Natural killer cell treated with Interleukin-12 subunit alpha and Interleukin-12 subunit beta and Interleukin-15 and Interleukin-18, amount 100 ng/mL, for 72 hours (primary cell): ENCODE data around the gene BRINP1. TPM values are rescaled to one million over a fixed set of nuclear protein-coding genes. Genes with fewer than 3 reads are reported as not detected.

Experiments used
- ATAC-seq, 2 donors: fragments of 150-1000 bp; cut with Tn5 transposase in 1 of 2; sonication (Bioruptor Pico), chemical (Tn5 transposase) in 1 of 2; 2 replicates each; pipeline ENCODE4 v1.10.0; 2021
- DNase-seq: peaks from one replicate; pipeline ENCODE4 v3.0.0; 2022; ENCODE audit warnings: low spot score
- H3K27ac Mint-ChIP-seq, 2 donors: 1 replicate in 1 of 2; 2 replicates in 1 of 2; pipeline ENCODE4 v1.8.0; 2022; ENCODE audit warnings: mixed read lengths in 2 of 2, mild to moderate bottlenecking in 1 of 2, moderate library complexity in 1 of 2
- H3K27me3 Mint-ChIP-seq, 2 donors: 1 replicate in 1 of 2; 2 replicates in 1 of 2; pipeline ENCODE4 v1.8.0; 2022; ENCODE audit warnings: mixed read lengths in 2 of 2
- H3K36me3 Mint-ChIP-seq: one replicate; pipeline ENCODE4 v1.8.0; 2022; ENCODE audit warnings: mixed read lengths
- H3K4me1 Mint-ChIP-seq, 2 donors: 1 replicate in 1 of 2; 2 replicates in 1 of 2; pipeline ENCODE4 v1.8.0; 2022; ENCODE audit warnings: low read depth in 2 of 2, mixed read lengths in 2 of 2, mild to moderate bottlenecking in 1 of 2
- H3K4me3 Mint-ChIP-seq: one replicate; pipeline ENCODE4 v1.8.0; 2022; ENCODE audit warnings: mixed read lengths
- H3K9me3 Mint-ChIP-seq: 2 replicates; pipeline ENCODE4 v1.8.0; 2022; ENCODE audit warnings: mixed read lengths
- total RNA-seq, 2 donors: library from RNA; stranded (reverse); gene quantifications; one replicate each; pipeline ENCODE4 v1.2.3, GENCODE V29; 2022

Gene BRINP1
- total RNA-seq, 2 donors from 2014 or later: not detected

DNA sequence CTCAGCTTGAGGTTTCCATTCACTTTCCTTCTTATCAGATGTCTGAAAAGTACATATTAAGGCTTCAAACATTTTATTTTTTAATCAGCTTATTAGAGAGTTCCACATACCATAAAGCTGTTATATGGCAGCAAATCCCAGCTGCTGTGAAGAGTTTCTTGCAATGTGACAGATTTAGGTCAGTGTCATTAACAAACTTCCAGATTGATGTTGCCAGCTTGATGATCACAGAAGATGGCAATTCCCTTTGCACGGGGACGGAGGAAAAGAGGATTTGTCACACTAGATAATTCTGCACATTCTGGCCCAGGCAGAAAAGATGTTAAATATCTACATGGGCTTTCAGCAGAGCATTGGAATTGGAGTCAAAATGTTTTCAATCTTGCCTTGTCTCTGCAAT is 215.8 kb downstream of the BRINP1 start:
- no peak for DNase-seq
- Mint-ChIP-seq H3K4me1 (no peaks in the 10 kb centered on the region), H3K4me3 (no peak overlapping the region), H3K9me3 (peaks cover 14% of the 10 kb centered on the region), H3K27ac (no peak overlapping the region), H3K27me3 (no peaks in the 10 kb centered on the region), H3K36me3 (no peaks in the 10 kb centered on the region)
- ATAC-seq: no peak

- no peak overlapping the region for H3K4me3 Mint-ChIP-seq
- DNase-seq (no peak), ATAC-seq (no peak)
- H3K27ac Mint-ChIP-seq: no peak overlapping the region
- peaks cover 6% of the 10 kb centered on the region for H3K9me3 Mint-ChIP-seq
- H3K36me3 Mint-ChIP-seq: no peaks in the 10 kb centered on the region
- no peaks in the 10 kb centered on the region for H3K27me3 Mint-ChIP-seq
- no peaks in the 10 kb centered on the region for H3K4me1 Mint-ChIP-seq
These were observed 220.4 kb downstream of the BRINP1 start for GRCh38 chr9:119148855-119149254.

- Mint-ChIP-seq H3K27me3 (no peaks in the 10 kb centered on the region), H3K4me1 (no peaks in the 10 kb centered on the region), H3K9me3 (peaks cover 12% of the 10 kb centered on the region), H3K4me3 (no peak overlapping the region), H3K27ac (no peak overlapping the region), H3K36me3 (no peaks in the 10 kb centered on the region)
- DNase-seq (no peak), ATAC-seq (no peak)
These were observed 231.8 kb downstream of the BRINP1 start for GRCh38 chr9:119137479-119137878.

DNA sequence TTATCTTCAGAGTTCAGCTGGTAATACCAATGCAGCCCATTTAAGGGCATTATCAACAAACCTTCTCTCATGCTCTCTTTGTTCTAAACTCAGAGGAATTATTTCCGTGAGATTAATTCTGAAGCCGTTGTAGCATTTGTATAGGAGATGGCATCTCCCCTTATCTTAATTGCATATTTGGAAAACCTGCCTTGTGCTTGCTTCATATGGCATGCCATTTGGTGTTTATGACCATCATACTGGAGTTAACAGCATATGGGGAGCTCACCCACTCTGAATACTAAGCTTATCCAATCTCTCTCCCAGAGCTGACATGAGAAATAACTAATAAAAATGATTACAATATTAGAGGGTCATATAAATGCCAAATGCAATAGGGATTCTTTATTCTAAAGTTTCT is 243.2 kb downstream of the BRINP1 start:
- ATAC-seq: no peak
- Mint-ChIP-seq H3K36me3 (no peaks in the 10 kb centered on the region), H3K27ac (no peak overlapping the region), H3K27me3 (no peaks in the 10 kb centered on the region), H3K4me3 (no peak overlapping the region), H3K9me3 (peaks cover 16% of the 10 kb centered on the region), H3K4me1 (no peaks in the 10 kb centered on the region)
- no peak for DNase-seq

DNA sequence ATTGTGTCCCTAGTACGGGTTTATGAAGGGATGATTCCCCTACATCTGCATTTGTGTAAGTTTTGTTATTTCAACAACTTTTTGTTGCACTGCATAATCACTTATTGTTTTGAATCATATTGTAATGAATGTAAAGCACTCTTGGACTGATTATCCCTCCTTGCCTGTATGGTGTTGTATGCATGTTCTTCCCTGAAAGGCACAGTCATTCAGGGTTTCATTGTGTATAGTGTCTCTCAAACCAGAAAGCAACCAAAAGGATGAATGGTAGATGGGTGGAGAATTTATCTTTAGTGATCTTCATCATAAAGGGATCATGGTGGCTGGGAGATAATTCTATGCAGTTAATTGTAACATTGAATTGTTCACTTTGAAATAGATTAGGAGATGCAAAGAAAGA is 247.3 kb downstream of the BRINP1 start:
- no peaks in the 10 kb centered on the region for H3K36me3 Mint-ChIP-seq
- H3K27me3 Mint-ChIP-seq: no peaks in the 10 kb centered on the region
- H3K27ac Mint-ChIP-seq: no peak overlapping the region
- H3K4me3 Mint-ChIP-seq: no peak overlapping the region
- peaks cover 15% of the 10 kb centered on the region for H3K9me3 Mint-ChIP-seq
- no peaks in the 10 kb centered on the region for H3K4me1 Mint-ChIP-seq
- DNase-seq (no peak), ATAC-seq (no peak)

- Mint-ChIP-seq H3K27ac (no peak overlapping the region), H3K36me3 (no peaks in the 10 kb centered on the region), H3K9me3 (peaks cover 20% of the 10 kb centered on the region), H3K4me1 (no peaks in the 10 kb centered on the region), H3K27me3 (no peaks in the 10 kb centered on the region), H3K4me3 (no peak overlapping the region)
- no peak for ATAC-seq
- no peak for DNase-seq
These were observed 251.8 kb downstream of the BRINP1 start for GRCh38 chr9:119117409-119117808.
